Erythroblast (primary cell): Measurements from ENCODE around the gene LGALS7.

Source experiments
- GATA1 ChIP-seq: IDR thresholded peaks from 2 replicates; pipeline ENCODE4 v1.6.1; 2011; ENCODE audit warnings: low read depth, mild to moderate bottlenecking, control low read depth, low read length, moderate library complexity
- POLR2A ChIP-seq: IDR thresholded peaks from 2 replicates; pipeline ENCODE4 v1.6.1; 2011; ENCODE audit warnings: mild to moderate bottlenecking, low read length

DNA sequence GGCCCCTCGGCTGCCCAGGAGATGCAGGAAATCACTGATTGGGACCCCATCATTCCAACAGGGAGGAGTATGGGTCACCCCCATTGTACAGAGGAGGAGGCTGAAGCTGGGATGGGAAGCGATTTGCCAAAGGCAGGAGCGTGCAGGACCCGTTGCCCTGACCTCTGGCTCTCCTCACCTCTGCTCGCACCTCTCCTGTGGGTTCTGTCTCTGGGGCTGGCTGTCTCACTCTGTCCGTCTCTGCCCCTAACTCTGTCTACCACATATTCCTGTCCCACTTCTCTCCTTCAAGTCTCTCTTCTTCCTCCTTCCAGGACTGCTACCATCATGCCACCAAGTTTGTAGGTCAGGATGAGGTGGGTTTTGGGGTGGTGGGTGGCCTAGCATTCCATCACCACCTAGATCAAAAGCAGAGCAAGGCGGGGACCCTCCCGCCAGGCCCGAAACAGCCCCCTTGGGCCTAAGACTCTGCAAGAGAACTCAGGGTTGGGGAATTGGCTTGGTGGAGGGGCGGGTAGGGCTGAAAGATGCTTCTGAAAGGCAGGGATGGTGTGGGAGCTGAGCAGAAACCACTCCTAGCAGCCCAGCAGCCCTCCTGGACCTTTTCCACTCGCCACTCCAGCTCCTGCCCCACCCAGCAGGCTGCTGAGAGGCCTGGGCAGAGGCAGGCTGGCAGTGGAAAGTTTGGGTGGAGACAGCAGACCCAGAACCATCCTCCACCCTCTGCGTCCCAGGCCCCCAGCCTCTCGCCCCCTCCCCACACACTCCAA is 1.0 kb upstream of the LGALS7 start:
- TF ChIP-seq POLR2A (no peak), GATA1 (no peak)
